ENCODE measurements around the gene GAGE13.
"Not testable (repeated sequence)": the region's sequence is repeated elsewhere in the genome, so short reads cannot be mapped to it uniquely, and the experiment has no call there.

The GAGE13 gene

DNA sequence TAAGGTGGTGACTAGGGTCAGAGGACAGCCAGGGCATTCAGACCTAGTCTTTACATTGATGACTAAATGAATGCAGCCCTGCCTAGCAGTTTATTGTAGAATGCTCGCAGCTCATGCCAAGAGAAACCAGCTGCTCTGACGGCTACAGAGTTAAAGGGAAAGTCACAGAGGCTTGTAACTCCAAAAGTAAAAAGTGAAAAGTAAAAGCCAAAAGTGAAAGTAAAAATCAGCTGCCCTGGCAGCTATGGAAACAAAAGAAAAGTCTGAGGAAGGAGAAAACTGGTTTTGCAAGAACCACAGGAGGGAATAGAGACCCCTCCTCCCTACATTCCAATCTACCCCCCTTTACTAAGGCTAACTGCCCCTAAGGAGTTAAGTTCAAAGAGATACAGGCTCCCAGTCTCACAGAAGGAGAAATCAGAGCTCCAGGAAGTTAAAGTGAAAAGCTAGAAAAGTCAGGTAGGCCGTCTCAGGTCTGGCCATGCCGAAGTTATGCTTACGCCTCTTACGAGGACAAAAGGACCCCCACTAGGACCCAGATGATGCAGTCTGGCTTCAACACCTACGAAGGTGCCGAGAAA, 21.9 kb upstream of the GAGE13 start:
- H3K4me1 Mint-ChIP-seq (ENCODE audit: low read depth), result peaks cover 39% of the 10 kb centered on the region
- peak overlapping the region; percentile 64 for H3K4me3 Mint-ChIP-seq
- H3K36me3 Mint-ChIP-seq (ENCODE audit: low read depth), result no peaks in the 10 kb centered on the region
- no peaks in the 10 kb centered on the region for H3K27me3 Mint-ChIP-seq
- H3K9me3 Mint-ChIP-seq, result no peaks in the 10 kb centered on the region
- intact Hi-C loops (cut with micrococcal nuclease), result no loop called here
- peak overlapping the region; percentile 79 for H3K27ac Mint-ChIP-seq

GRCh38 chrX:49310371-49310770, 21.0 kb upstream of the GAGE13 start:
- Mint-ChIP-seq H3K4me3 (no peak overlapping the region), H3K9me3 (no peaks in the 10 kb centered on the region), H3K36me3 (ENCODE audit: low read depth) (no peaks in the 10 kb centered on the region), H3K4me1 (ENCODE audit: low read depth) (peaks cover 48% of the 10 kb centered on the region), H3K27ac (no peak overlapping the region), H3K27me3 (no peaks in the 10 kb centered on the region)
- intact Hi-C loops (cut with micrococcal nuclease), result no loop called here

GRCh38 chrX:49312176-49312575, 19.2 kb upstream of the GAGE13 start:
- intact Hi-C loops (cut with micrococcal nuclease), result no loop called here
- no peak overlapping the region for H3K4me3 Mint-ChIP-seq
- no peaks in the 10 kb centered on the region for H3K9me3 Mint-ChIP-seq
- no peaks in the 10 kb centered on the region for H3K36me3 Mint-ChIP-seq (ENCODE audit: low read depth)
- H3K4me1 Mint-ChIP-seq (ENCODE audit: low read depth), result peaks cover 58% of the 10 kb centered on the region
- no peaks in the 10 kb centered on the region for H3K27me3 Mint-ChIP-seq
- H3K27ac Mint-ChIP-seq, result no peak overlapping the region

DNA sequence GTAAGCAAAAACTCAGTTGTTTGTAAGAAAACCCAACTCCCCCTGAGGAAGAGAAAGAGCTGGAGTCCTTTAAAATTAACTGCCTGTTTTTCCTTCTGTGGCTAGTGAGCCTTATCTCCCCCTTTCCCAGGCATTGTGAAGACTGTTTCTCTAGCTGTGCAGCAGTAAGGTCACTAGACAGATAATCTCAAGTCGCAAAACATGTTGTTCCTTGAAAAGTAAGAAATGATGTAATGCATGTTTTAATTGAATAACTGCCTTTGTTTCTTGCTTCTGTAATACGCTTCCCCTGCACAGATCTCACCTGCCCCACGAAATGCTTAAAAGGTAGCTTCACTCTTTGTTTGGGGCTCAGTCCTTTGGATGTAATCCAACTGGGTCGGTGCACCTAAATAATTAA, 15.3 kb upstream of the GAGE13 start:
- H3K36me3 Mint-ChIP-seq (ENCODE audit: low read depth), result no peaks in the 10 kb centered on the region
- intact Hi-C loops (cut with micrococcal nuclease), result no loop called here
- peaks cover 27% of the 10 kb centered on the region for H3K4me1 Mint-ChIP-seq (ENCODE audit: low read depth)
- no peaks in the 10 kb centered on the region for H3K9me3 Mint-ChIP-seq
- H3K27ac Mint-ChIP-seq, result no peak overlapping the region
- H3K4me3 Mint-ChIP-seq, result no peak overlapping the region
- H3K27me3 Mint-ChIP-seq, result no peaks in the 10 kb centered on the region

GRCh38 chrX:49321737-49322136, 9.6 kb upstream of the GAGE13 start, which contains the start of gene GAGE12J:
TSS of gene GAGE12J (plus strand) at chrX:49322037. CDS start at chrX:49323194, 1,157 bp downstream.
- intact Hi-C loops (cut with micrococcal nuclease); H3K27ac Mint-ChIP-seq; H3K4me3 Mint-ChIP-seq; H3K9me3 Mint-ChIP-seq; H3K27me3 Mint-ChIP-seq; H3K4me1 Mint-ChIP-seq (ENCODE audit: low read depth); H3K36me3 Mint-ChIP-seq (ENCODE audit: low read depth): not testable (repeated sequence)

DNA sequence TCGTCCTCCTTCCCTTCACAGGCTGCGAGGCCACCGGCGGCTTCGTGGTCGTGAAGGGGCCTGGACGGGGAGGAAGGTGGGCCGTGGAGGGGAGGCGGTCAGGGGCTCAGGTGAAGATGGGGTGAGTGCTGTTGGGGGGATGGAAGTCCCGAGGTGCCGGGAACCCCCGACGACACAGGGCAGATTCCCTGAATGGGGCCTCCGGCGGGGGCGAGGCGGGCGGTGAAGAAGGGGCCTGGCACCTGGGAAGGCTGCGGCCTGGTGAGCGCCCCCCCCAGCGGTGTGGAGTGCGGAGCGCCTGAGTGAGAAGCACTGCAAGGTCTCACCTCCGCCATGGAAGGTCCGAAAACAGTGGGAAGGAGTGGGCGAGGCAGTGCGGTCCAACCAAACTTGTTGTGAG, 9.1 kb upstream of the GAGE13 start:
- H3K27me3 Mint-ChIP-seq; H3K4me1 Mint-ChIP-seq (ENCODE audit: low read depth); H3K36me3 Mint-ChIP-seq (ENCODE audit: low read depth); H3K27ac Mint-ChIP-seq; H3K9me3 Mint-ChIP-seq; intact Hi-C loops (cut with micrococcal nuclease); H3K4me3 Mint-ChIP-seq: not testable (repeated sequence)

- H3K36me3 Mint-ChIP-seq (ENCODE audit: low read depth); H3K9me3 Mint-ChIP-seq; H3K27me3 Mint-ChIP-seq; H3K4me3 Mint-ChIP-seq; H3K27ac Mint-ChIP-seq; intact Hi-C loops (cut with micrococcal nuclease); H3K4me1 Mint-ChIP-seq (ENCODE audit: low read depth): not testable (repeated sequence)
These were observed 7.6 kb upstream of the GAGE13 start for GRCh38 chrX:49323735-49324134.

DNA sequence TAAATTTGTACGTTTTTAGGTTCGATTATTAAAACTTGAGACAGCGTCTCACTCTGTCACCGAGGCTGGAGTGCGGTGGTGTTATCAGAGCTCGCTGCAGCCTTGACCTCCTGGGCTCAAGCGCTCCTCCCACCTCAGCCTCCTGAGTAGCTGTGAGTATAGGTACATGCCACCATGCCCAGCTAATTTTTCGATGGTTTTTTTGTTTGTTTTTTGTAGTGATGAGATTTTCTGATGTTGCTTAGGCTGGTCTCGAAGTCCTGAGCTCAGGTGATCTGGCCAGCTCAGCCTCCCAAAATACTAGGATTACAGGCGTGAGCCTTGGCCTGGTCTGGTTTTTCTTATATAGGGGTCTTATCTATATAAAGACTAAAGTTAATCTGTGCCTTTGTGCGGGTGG, 961 bp upstream of the GAGE13 start:
- H3K9me3 Mint-ChIP-seq; H3K36me3 Mint-ChIP-seq (ENCODE audit: low read depth); H3K27me3 Mint-ChIP-seq; H3K4me3 Mint-ChIP-seq; intact Hi-C loops (cut with micrococcal nuclease); H3K27ac Mint-ChIP-seq; H3K4me1 Mint-ChIP-seq (ENCODE audit: low read depth): not testable (repeated sequence)

GRCh38 chrX:49331841-49332240, 459 bp downstream of the GAGE13 start:
- H3K27me3 Mint-ChIP-seq; H3K4me3 Mint-ChIP-seq; H3K27ac Mint-ChIP-seq; intact Hi-C loops (cut with micrococcal nuclease); H3K36me3 Mint-ChIP-seq (ENCODE audit: low read depth); H3K9me3 Mint-ChIP-seq; H3K4me1 Mint-ChIP-seq (ENCODE audit: low read depth): not testable (repeated sequence)

- H3K36me3 Mint-ChIP-seq (ENCODE audit: low read depth); H3K9me3 Mint-ChIP-seq; H3K4me1 Mint-ChIP-seq (ENCODE audit: low read depth); H3K27ac Mint-ChIP-seq; intact Hi-C loops (cut with micrococcal nuclease); H3K27me3 Mint-ChIP-seq; H3K4me3 Mint-ChIP-seq: not testable (repeated sequence)
These were observed 10.1 kb downstream of the GAGE13 start for GRCh38 chrX:49341449-49341848.

DNA sequence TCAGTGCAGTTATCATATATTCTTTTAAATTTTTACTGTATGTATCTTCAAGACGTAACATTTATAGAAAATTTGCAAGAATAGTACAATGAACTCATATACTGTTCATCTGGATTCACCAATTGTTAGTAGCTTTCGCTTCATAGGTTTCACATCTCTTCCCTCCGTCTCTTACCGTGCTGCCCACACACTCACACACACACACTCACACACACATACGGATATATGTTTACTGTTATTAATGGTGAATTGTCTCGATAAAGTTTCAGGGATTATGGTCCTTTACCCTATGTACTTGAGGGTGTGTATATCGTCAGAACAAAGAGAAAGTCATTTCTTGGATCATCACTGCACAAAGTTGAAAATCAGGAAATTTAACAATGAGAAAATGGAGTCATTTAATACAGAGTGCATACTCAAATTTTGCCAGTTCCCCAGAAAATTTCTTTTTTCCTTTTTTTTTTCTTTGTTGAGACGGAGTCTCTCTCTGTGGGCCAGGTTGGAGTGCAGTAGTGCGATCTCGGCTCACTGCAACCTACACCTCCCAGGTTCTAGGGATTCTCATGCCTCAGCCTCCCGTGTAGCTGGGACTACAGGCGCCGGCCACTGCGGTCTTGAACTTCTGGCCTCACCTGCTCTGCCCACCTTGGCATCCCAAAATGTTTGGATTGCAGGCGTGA, 13.3 kb downstream of the GAGE13 start:
- H3K9me3 Mint-ChIP-seq; H3K27me3 Mint-ChIP-seq; H3K36me3 Mint-ChIP-seq (ENCODE audit: low read depth); H3K27ac Mint-ChIP-seq; intact Hi-C loops (cut with micrococcal nuclease); H3K4me1 Mint-ChIP-seq (ENCODE audit: low read depth); H3K4me3 Mint-ChIP-seq: not testable (repeated sequence)

DNA sequence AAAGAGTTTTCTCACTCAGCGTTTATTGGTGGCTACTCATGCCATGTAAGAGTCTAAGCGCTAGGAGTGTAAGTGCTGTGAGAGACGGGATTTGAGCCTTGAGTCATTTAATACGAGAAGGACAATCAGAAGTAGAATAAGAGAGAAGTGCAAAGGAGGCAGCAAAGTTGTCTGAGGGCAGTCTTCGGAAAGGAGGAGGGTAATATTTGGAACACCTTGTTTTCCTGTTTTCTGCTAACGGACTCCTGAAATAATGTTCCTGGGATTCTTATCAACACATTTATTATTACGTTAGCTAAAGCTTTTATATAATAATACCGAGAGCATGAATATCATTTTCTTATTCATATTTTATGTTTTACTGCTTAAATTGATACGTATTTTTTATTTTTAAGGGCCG, 14.0 kb downstream of the GAGE13 start:
- H3K9me3 Mint-ChIP-seq; H3K27me3 Mint-ChIP-seq; intact Hi-C loops (cut with micrococcal nuclease); H3K36me3 Mint-ChIP-seq (ENCODE audit: low read depth); H3K27ac Mint-ChIP-seq; H3K4me1 Mint-ChIP-seq (ENCODE audit: low read depth); H3K4me3 Mint-ChIP-seq: not testable (repeated sequence)

- H3K27me3 Mint-ChIP-seq; H3K27ac Mint-ChIP-seq; H3K36me3 Mint-ChIP-seq (ENCODE audit: low read depth); intact Hi-C loops (cut with micrococcal nuclease); H3K9me3 Mint-ChIP-seq; H3K4me3 Mint-ChIP-seq; H3K4me1 Mint-ChIP-seq (ENCODE audit: low read depth): not testable (repeated sequence)
These were observed 14.8 kb downstream of the GAGE13 start for GRCh38 chrX:49346150-49346549.
